IPS-20b (cell line): ENCODE measurements around the gene IL19.

ENCODE experiments used
- H3K27ac ChIP-seq: one replicate; pipeline ENCODE4 v1.5.1; 2013; ENCODE audit warnings: low read length
- H3K27me3 ChIP-seq: 2 replicates; pipeline ENCODE4 v1.6.1; 2013; ENCODE audit warnings: mild to moderate bottlenecking, low read length, inconsistent platforms; ENCODE audit not compliant: insufficient read depth
- H3K36me3 ChIP-seq: 2 replicates; pipeline ENCODE4 v1.6.1; 2013; ENCODE audit warnings: low read depth, mild to moderate bottlenecking, inconsistent platforms, low read length, moderate library complexity; ENCODE audit not compliant: insufficient read depth
- H3K4me1 ChIP-seq: 2 replicates; pipeline ENCODE4 v1.6.1; 2013; ENCODE audit warnings: mild to moderate bottlenecking, control low read depth, inconsistent platforms, low read length, moderate library complexity; ENCODE audit not compliant: insufficient read depth
- H3K4me3 ChIP-seq: 2 replicates; pipeline ENCODE4 v1.5.1; 2013; ENCODE audit warnings: mild to moderate bottlenecking, low read length, inconsistent platforms
- H3K9ac ChIP-seq: 2 replicates; pipeline ENCODE4 v1.6.1; 2013; ENCODE audit warnings: low read depth, mild to moderate bottlenecking, inconsistent platforms, low read length, moderate library complexity
- H3K9me3 ChIP-seq: 2 replicates; pipeline ENCODE4 v1.6.1; 2013; ENCODE audit warnings: mild to moderate bottlenecking, low read depth, low read length, inconsistent platforms; ENCODE audit not compliant: insufficient read depth

The IL19 gene

DNA sequence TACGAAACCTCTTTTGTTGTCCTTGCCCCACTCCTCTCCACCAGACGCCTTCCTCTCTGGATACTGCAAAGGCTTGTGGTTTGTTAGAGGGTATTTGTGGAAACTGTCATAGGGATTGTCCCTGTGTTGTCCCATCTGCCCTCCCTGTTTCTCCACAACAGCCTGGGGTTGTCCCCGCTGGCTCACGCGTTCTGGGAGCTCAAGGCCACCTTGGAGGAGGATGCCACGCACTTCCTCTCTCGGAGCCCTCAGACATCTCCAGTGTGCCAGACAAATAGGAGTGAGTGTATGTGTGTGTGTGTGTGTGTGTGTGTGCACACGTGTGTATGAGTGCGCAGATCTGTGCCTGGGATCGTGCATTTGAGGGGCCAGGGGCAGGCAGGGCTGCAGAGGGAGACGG, 37.6 kb upstream of the IL19 start:
- Histone ChIP-seq H3K36me3 (peaks cover 37% of the 10 kb centered on the region), H3K9ac (no peak overlapping the region)

DNA sequence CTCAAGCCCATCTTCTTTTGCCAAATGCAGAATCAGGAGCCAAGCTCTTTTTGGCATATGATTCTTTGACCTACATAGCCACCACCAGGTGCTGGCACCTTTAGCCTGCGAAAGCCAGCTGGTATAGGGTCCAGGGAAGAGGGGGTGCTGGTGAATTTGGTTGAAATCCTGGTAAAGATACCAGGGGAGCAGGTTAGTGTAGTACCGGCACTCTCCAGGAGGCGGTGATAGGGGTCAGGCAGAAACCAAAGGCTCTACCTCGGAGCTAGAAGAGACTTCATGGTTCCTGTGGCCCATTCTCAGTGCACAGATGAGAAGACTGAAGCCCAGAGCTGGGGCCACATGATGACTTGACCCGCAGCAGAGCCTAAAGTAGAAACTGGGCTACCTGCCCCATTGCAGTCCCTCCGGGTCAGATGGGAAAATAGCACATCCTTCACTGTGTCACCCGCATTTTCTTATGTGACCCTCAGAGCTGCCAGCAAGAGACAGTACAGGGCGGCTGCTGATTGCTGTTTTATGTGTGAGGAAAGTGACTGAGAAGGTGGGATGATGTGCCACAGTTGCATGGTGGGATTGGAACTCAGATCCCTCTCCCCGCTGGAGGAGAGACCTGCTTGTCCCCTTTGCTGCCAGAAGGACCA, 36.0 kb upstream of the IL19 start:
- no peaks in the 10 kb centered on the region for H3K9me3 ChIP-seq
- no peak overlapping the region for H3K4me3 ChIP-seq
- no peaks in the 10 kb centered on the region for H3K4me1 ChIP-seq
- H3K36me3 ChIP-seq = peaks cover 33% of the 10 kb centered on the region
- no peaks in the 10 kb centered on the region for H3K27me3 ChIP-seq
- H3K27ac ChIP-seq = no peak overlapping the region
- no peak overlapping the region for H3K9ac ChIP-seq

More for the DNA sequence above, 37.6 kb upstream of the IL19 start:
- Histone ChIP-seq H3K4me1 (no peaks in the 10 kb centered on the region), H3K9me3 (no peaks in the 10 kb centered on the region), H3K27ac (no peak overlapping the region), H3K27me3 (no peaks in the 10 kb centered on the region), H3K4me3 (no peak overlapping the region)

DNA sequence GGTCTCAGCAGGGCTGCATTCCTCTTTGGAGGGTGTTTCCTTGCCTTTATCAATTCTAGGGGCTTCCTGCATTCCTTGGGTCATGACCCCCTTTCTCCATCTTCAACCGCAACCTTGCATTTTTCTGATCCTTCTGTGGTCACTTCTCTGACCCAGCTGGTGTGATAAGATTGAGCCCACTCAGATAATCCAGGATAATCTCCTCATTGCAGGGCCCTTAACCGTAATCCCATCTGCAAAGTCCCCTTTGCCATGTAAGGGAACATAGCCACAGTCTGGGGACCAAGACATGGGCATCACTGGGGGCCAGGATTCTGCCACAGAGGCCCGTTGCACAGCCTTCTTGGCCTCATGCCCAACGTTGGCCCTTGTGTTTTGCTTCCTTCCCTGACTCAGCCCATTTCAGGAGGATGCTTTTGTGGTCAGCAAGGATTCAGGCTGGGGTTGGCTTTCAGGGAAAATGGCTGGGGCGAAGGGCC, 35.0 kb upstream of the IL19 start:
- Histone ChIP-seq H3K4me1 (no peaks in the 10 kb centered on the region), H3K9ac (no peak overlapping the region), H3K36me3 (peaks cover 23% of the 10 kb centered on the region), H3K27ac (no peak overlapping the region), H3K4me3 (no peak overlapping the region), H3K27me3 (no peaks in the 10 kb centered on the region), H3K9me3 (no peaks in the 10 kb centered on the region)

DNA sequence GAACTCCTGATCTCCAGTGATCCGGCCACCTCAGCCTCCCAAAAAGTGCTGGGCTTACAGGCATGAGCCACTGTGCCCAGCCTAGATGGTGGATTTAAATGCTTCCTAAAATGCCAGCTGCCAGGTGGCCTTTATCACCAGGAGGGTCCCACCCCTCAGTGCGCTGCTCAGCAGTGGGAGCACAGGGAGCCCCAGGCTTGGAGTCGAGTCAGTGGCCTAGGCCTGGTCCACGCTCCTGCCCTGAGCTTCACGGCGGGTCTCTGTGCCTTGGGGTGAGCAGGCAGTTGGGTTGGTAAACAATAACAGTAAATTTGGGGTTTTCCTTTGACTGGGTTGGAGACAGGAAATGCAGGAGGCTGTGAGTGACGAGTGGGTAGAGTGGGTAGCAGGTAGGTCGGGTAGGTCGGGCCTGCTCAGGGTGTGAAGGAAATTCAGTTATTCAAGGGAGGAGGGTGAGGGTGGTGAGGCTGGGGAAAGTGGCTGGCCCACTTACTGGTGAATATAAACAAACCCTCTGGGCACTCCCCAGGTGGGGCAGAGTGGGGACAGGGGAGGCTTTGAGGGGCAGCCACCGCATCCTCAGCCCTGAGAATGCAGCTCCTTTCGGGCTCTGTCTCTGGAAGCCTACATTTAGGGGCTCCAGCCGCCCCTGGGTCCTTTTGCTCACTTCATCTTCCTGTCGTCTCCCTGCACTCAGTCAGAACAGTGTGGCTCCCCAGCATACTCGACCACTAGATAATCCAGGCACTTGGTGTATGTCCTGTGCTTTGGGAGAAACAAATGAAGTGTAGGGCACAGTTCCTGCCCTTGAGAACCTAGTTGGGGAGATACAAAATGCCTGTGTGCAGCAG, 33.5 kb upstream of the IL19 start:
- Histone ChIP-seq H3K9ac (no peak overlapping the region), H3K27ac (no peak overlapping the region), H3K9me3 (no peaks in the 10 kb centered on the region), H3K4me1 (no peaks in the 10 kb centered on the region), H3K27me3 (no peaks in the 10 kb centered on the region), H3K4me3 (no peak overlapping the region), H3K36me3 (peaks cover 9% of the 10 kb centered on the region; the same call in 1 of the 2 replicates)

DNA sequence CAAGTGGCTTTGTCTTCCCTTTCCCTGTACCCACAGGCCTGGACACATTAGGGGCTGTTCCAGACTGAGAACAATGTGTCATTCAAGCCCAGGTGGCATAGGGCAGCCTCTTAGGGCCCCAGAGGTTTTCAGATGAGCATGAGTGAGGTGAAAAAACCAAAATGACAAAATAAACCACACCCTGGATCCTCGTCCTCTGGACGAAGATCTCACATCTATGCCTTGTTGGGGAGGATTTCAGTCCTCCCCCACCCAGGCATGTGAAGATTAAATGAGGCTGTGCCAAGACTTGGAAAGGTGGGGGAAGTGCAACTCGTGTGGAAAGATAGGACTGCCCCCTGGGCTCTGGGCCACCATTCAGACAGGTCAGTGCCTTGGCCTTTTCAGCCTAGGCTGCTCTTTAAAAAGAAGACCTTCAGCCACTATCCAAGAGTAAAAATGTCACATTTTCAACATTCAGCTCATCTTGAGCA, 32.8 kb upstream of the IL19 start:
- Histone ChIP-seq H3K4me1 (no peaks in the 10 kb centered on the region), H3K27me3 (no peaks in the 10 kb centered on the region), H3K9me3 (no peaks in the 10 kb centered on the region), H3K27ac (no peak overlapping the region), H3K4me3 (no peak overlapping the region), H3K36me3 (peaks cover 4% of the 10 kb centered on the region; the same call in 1 of the 2 replicates), H3K9ac (no peak overlapping the region)

DNA sequence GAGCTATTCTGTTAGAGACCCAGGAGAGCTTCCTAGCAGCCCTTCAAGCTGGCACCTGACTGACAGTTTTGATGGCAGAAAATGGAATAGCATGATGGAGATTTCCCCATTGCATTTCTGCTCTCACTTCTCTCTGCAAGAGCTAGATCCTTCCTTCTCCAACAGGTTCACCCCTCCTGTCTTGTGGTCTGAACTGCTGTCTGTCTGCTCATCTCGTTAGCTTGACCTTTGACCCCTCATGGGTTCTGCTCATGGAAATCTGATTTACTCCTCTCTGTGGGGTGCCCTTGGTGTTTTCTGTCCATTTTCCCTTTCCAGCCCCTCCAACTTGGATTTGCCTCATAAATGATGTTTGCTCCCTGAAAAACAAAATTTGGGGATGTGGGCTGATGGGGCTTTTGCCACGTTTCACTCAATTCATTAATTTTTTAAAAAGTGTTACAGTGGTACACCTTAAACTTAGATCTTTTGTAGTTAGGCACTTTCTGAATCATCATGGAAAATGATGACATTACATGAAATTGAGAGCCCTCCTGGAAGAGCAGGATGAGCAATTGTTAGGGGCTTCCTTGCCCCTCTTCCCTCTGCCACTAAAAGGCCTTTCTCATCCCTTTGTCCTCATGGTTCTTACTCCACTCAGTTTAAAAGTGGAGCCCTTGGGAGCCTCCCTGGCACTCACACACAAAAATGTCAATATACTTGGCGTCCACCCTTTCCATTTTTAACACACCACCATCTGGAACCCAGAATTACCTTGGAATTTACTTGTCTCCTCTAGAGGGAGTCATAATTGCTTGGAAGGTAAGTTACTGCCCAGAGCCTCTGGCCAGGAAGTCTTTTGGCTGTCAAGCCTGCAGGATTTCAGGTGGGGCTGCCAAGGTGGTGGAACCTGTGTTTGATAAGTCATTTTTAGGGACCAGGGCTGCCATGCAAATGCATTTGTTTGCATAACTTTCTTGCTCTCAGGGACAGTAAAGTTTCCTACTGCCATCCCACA, 31.9 kb upstream of the IL19 start:
- no peak overlapping the region for H3K9ac ChIP-seq
- no peak overlapping the region for H3K27ac ChIP-seq
- no peak overlapping the region for H3K4me3 ChIP-seq
- H3K4me1 ChIP-seq = no peaks in the 10 kb centered on the region
- no peaks in the 10 kb centered on the region for H3K36me3 ChIP-seq
- no peaks in the 10 kb centered on the region for H3K27me3 ChIP-seq
- no peaks in the 10 kb centered on the region for H3K9me3 ChIP-seq

DNA sequence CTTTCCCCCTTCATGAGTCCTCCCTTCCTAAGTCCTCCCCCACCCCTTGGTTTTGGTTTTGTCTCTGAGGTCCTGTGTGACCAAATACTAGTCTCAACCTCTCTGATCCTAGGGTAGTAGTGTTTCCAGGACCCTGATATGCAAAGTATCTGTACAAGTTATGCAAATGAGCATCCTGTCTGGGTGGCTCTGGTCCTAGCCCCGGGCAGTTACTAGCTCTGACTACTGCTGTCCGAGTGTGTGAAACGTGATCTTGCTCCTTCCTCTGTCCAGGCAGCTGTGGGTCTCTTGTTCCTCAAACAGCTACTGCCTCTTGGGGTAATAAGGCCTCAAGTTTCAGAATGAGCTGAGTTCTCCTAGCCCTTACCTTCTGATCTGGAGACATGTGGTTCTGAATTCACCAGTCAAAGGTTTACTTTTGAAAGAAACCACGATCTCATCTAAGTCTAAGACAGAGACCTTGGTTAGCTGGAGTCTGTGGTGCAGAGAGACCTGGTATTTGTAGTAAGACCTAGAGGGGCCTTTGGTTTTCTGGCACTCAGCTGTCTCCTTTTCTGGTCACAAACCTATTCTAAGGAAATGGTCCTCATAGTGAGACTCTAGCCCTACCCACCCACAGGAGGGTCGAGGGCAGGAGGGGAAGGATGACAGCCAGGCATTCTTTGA, 31.0 kb upstream of the IL19 start:
- no peak overlapping the region for H3K9ac ChIP-seq
- H3K4me3 ChIP-seq = no peak overlapping the region
- H3K4me1 ChIP-seq = no peaks in the 10 kb centered on the region
- no peaks in the 10 kb centered on the region for H3K36me3 ChIP-seq
- H3K27me3 ChIP-seq = 0 out of 2 replicates have a peak, but pooled peaks cover under 1% of the 10 kb centered on the region
- no peaks in the 10 kb centered on the region for H3K9me3 ChIP-seq
- H3K27ac ChIP-seq = no peak overlapping the region

DNA sequence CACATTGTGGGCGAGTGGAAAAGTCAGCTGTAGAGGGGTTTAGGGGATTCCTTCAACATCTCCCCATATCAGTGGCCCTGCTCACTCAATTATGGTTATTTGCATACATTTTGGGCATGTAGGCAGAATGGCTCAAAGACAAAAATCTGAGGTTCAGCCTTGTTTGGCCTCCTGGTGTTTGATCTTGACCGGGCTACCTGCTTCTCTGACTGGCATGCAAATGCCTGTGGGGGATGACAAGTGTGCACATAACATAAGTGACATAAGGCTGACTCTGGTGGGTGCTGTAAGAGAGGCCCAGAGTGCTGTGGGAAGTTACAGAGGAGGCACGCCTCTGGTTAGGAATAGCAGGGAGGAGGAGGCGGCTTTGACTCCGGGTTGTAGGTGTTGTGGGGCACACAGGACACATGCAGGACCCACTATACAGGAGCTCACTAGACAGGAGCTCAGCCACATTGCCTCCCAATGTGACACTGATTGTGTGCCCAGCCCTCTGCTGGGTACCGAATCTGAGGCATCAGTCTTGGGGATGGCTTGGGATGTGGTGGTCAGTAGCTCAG, 29.4 kb upstream of the IL19 start:
- H3K36me3 ChIP-seq = no peaks in the 10 kb centered on the region
- H3K9me3 ChIP-seq = no peaks in the 10 kb centered on the region
- H3K4me3 ChIP-seq = no peak overlapping the region
- H3K27me3 ChIP-seq = peaks cover 6% of the 10 kb centered on the region; the same call in 1 of the 2 replicates
- H3K27ac ChIP-seq = no peak overlapping the region
- H3K9ac ChIP-seq = no peak overlapping the region
- no peaks in the 10 kb centered on the region for H3K4me1 ChIP-seq

DNA sequence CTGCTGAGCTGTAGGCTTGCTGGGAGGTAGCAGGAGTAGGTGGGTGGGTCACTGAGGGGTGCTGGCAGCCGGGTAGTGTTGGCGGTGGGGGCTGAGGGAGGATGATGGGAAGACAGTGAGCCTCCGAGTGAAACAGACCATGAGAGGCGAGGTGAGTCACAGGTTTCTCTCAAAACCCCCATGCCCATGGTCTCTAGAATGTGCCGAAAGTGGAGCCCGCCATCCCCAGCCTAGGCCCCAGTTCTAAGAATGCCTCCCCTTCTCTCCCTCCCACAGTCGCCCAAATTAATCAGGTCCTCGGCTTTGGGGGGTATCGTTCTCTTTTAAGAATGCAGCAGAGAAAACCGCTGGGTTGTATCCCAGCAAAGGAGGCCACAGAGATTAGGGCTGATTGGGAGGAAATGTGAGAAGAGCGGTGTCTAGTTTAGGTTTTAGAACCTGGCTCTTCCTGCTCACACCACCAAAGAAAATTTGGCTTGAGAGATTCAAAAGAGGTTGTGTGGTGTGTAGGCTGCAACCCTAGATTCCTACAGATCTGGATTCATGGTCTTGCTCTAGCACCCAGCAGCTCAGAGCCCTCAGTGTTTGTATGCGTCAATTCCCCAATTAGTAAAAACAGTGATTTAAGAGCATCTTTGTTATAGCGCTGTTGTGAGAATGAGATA, 27.7 kb upstream of the IL19 start:
- Histone ChIP-seq H3K36me3 (no peaks in the 10 kb centered on the region), H3K9ac (no peak overlapping the region), H3K27ac (no peak overlapping the region), H3K9me3 (no peaks in the 10 kb centered on the region), H3K4me1 (no peaks in the 10 kb centered on the region), H3K27me3 (peaks cover 6% of the 10 kb centered on the region; the same call in 1 of the 2 replicates), H3K4me3 (no peak overlapping the region)

DNA sequence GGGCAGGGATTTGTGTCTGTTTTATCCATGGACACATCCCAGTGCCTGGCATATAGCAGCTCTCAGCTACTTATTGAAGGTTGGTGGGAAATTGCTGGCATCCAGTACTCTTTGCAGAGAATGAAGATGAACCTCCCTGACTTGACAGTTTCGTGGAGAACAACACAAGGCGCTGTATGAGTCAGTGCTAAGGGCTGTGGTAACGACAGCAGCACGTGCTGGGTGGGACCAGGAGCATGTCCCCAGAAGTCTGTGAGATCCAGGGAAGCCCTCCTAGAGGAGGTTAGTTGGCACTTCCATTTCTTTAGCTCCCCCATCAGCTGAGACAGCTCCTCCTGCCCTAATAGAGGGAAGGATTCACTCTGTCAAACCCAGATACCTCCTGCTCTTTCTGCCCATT, 25.9 kb upstream of the IL19 start:
- H3K27me3 ChIP-seq = peaks cover 18% of the 10 kb centered on the region
- H3K9ac ChIP-seq = no peak overlapping the region
- no peak overlapping the region for H3K27ac ChIP-seq
- no peaks in the 10 kb centered on the region for H3K4me1 ChIP-seq
- no peak overlapping the region for H3K4me3 ChIP-seq
- no peaks in the 10 kb centered on the region for H3K36me3 ChIP-seq
- no peaks in the 10 kb centered on the region for H3K9me3 ChIP-seq
